ENCODE data around the gene FTH1. TPM values are rescaled to one million over a fixed set of nuclear protein-coding genes. Genes with fewer than 3 reads are reported as not detected.

FTH1 gene
- total RNA-seq (100 to 1,000 TPM; 695 to 763 TPM), polyA plus RNA-seq (1,000 to 10,000 TPM; 3,123 to 3,378 TPM)

- peak within 1 kb of the TSS; percentile 99 to 100 for H3K4me3 ChIP-seq (ENCODE audit: low read length in 2 of 2)
- ChIA-PET POLR2A (ENCODE audit: partially characterized antibody) (interaction anchor here (0.6 to 11.4 kb wide), 39 partner anchors 9 to 1054 kb away, joined by 3 to 352 read pairs (median 5); partner anchors contain the start of genes BEST1, FADS1, FEN1 and INCENP), CTCF (ENCODE audit: partially characterized antibody) (interaction anchor here (0.8 to 14.1 kb wide), 10 partner anchors 18 to 170 kb away, joined by 3 to 90 read pairs (median 6); no protein-coding TSS in a partner anchor)
- no peaks in the 10 kb centered on the region for H3K27me3 ChIP-seq (ENCODE audit: insufficient read depth, low read length)
- H3K36me3 ChIP-seq (ENCODE audit: insufficient read depth, low read length), result peaks cover 20% of the 10 kb centered on the region
- DNase-seq, result peak; percentile 91 to 95 (median 92)
- H3K4me1 ChIP-seq (ENCODE audit: insufficient read depth, low read length), result peaks cover 38% of the 10 kb centered on the region
- H3K4me3 Mint-ChIP-seq, result peak within 1 kb of the TSS; percentile 92 to 97 (median 95)
- H3K9me3 Mint-ChIP-seq, result peaks cover 0 to 3% (median 0%) of the 10 kb centered on the region in 8 donors
- intact Hi-C loops (cut with micrococcal nuclease), result loop anchor here (1.0 to 5.0 kb wide), 3 partner anchors 58 to 175 kb away; partner anchors contain the start of genes FEN1 and TMEM258
- no peaks in the 10 kb centered on the region for H3K27me3 Mint-ChIP-seq
- peaks cover 36 to 74% (median 50%) of the 10 kb centered on the region in 4 donors for H3K4me1 Mint-ChIP-seq
- H3K27ac ChIP-seq (ENCODE audit: low read depth, low read length), result peak within 1 kb of the TSS; percentile 89
- H3K27ac Mint-ChIP-seq, result peak within 1 kb of the TSS; percentile 90 to 99 (median 98)
- no peaks in the 10 kb centered on the region for H3K9me3 ChIP-seq (ENCODE audit: control insufficient read depth in 1 of 2, low read length in 2 of 2)
- H3K36me3 Mint-ChIP-seq, result peaks cover 29 to 51% of the 10 kb centered on the region in 2 donors
Observed at GRCh38 chr11:61967116-61967923, at the start of gene FTH1. Gene FTH1 (minus strand): TSS chr11:61967634. CDS start chr11:61967425, 209 bp downstream.

GRCh38 chr11:62015615-62016014 lies 48.2 kb upstream of the FTH1 start:
- no peaks in the 10 kb centered on the region for H3K36me3 ChIP-seq (ENCODE audit: insufficient read depth, low read length)
- no peak overlapping the region for H3K4me3 Mint-ChIP-seq
- no peak overlapping the region for H3K27ac ChIP-seq (ENCODE audit: low read depth, low read length)
- POLR2A ChIA-PET (ENCODE audit: partially characterized antibody), result interaction anchor here (1.0 kb wide), 1 partner anchor 10 kb away, joined by 3 read pairs; no protein-coding TSS in a partner anchor
- no peak for DNase-seq
- H3K4me1 Mint-ChIP-seq, result peaks cover 0 to 2% (median 0%) of the 10 kb centered on the region in 4 donors
- H3K9me3 Mint-ChIP-seq, result peaks cover 0 to 5% (median 1%) of the 10 kb centered on the region in 8 donors
- H3K27me3 ChIP-seq (ENCODE audit: insufficient read depth, low read length), result no peaks in the 10 kb centered on the region
- peaks cover 0 to 4% of the 10 kb centered on the region in 2 donors for H3K27me3 Mint-ChIP-seq
- CTCF ChIA-PET (ENCODE audit: partially characterized antibody), result no interaction called here
- H3K4me1 ChIP-seq (ENCODE audit: insufficient read depth, low read length), result no peaks in the 10 kb centered on the region
- peak overlapping the region in 2 of 7 donors; percentile 35 to 68 for H3K27ac Mint-ChIP-seq
- H3K9me3 ChIP-seq (ENCODE audit: control insufficient read depth in 1 of 2, low read length in 2 of 2), result no peaks in the 10 kb centered on the region
- H3K36me3 Mint-ChIP-seq, result no peaks in the 10 kb centered on the region
- no peak overlapping the region for H3K4me3 ChIP-seq (ENCODE audit: low read length in 2 of 2)
- intact Hi-C loops (cut with micrococcal nuclease), result no loop called here

- H3K9me3 ChIP-seq (ENCODE audit: control insufficient read depth in 1 of 2, low read length in 2 of 2), result no peaks in the 10 kb centered on the region
- Mint-ChIP-seq H3K9me3 (no peaks in the 10 kb centered on the region), H3K36me3 (no peaks in the 10 kb centered on the region), H3K4me3 (no peak overlapping the region), H3K27ac (peak overlapping the region in 5 of 7 donors; percentile 19 to 70 (median 23)), H3K4me1 (no peaks in the 10 kb centered on the region), H3K27me3 (peaks cover 0 to 4% of the 10 kb centered on the region in 2 donors)
- ChIA-PET CTCF (ENCODE audit: partially characterized antibody) (no interaction called here), POLR2A (ENCODE audit: partially characterized antibody) (interaction anchor here (2.7 kb wide), 1 partner anchor 12 kb away, joined by 10 read pairs; no protein-coding TSS in a partner anchor)
- no peaks in the 10 kb centered on the region for H3K4me1 ChIP-seq (ENCODE audit: insufficient read depth, low read length)
- intact Hi-C loops (cut with micrococcal nuclease), result no loop called here
- no peaks in the 10 kb centered on the region for H3K36me3 ChIP-seq (ENCODE audit: insufficient read depth, low read length)
- no peak overlapping the region for H3K27ac ChIP-seq (ENCODE audit: low read depth, low read length)
- no peaks in the 10 kb centered on the region for H3K27me3 ChIP-seq (ENCODE audit: insufficient read depth, low read length)
- H3K4me3 ChIP-seq (ENCODE audit: low read length in 2 of 2), result no peak overlapping the region
- no peak for DNase-seq
Observed at GRCh38 chr11:62013537-62014476, 46.4 kb upstream of the FTH1 start.

GRCh38 chr11:62012832-62013461 lies 45.5 kb upstream of the FTH1 start:
- no peak for DNase-seq
- Histone ChIP-seq H3K9me3 (ENCODE audit: control insufficient read depth in 1 of 2, low read length in 2 of 2) (no peaks in the 10 kb centered on the region), H3K27ac (ENCODE audit: low read depth, low read length) (no peak overlapping the region), H3K36me3 (ENCODE audit: insufficient read depth, low read length) (no peaks in the 10 kb centered on the region), H3K4me3 (ENCODE audit: low read length in 2 of 2) (no peak overlapping the region), H3K27me3 (ENCODE audit: insufficient read depth, low read length) (no peaks in the 10 kb centered on the region), H3K4me1 (ENCODE audit: insufficient read depth, low read length) (no peaks in the 10 kb centered on the region)
- Mint-ChIP-seq H3K9me3 (no peaks in the 10 kb centered on the region), H3K4me3 (no peak overlapping the region), H3K36me3 (no peaks in the 10 kb centered on the region), H3K27ac (peak overlapping the region in 5 of 7 donors; percentile 4 to 79 (median 48)), H3K27me3 (peaks cover 0 to 4% of the 10 kb centered on the region in 2 donors), H3K4me1 (no peaks in the 10 kb centered on the region)
- CTCF ChIA-PET (ENCODE audit: partially characterized antibody), result interaction anchor here (1.2 kb wide), 1 partner anchor 9 kb away, joined by 3 read pairs; no protein-coding TSS in a partner anchor
- POLR2A ChIA-PET (ENCODE audit: partially characterized antibody), result interaction anchor here (0.9 to 2.7 kb wide), 2 partner anchors 13 to 44 kb away, joined by 3 to 10 read pairs; no protein-coding TSS in a partner anchor
- intact Hi-C loops (cut with micrococcal nuclease), result no loop called here

- DNase-seq, result no peak
- ChIA-PET CTCF (ENCODE audit: partially characterized antibody) (interaction anchor here (0.9 to 1.2 kb wide), 2 partner anchors 9 to 70 kb away, joined by 3 read pairs; no protein-coding TSS in a partner anchor), POLR2A (ENCODE audit: partially characterized antibody) (interaction anchor here (0.9 to 2.7 kb wide), 2 partner anchors 13 to 43 kb away, joined by 3 to 10 read pairs; no protein-coding TSS in a partner anchor)
- H3K9me3 ChIP-seq (ENCODE audit: control insufficient read depth in 1 of 2, low read length in 2 of 2), result no peaks in the 10 kb centered on the region
- Mint-ChIP-seq H3K36me3 (no peaks in the 10 kb centered on the region), H3K4me3 (no peak overlapping the region), H3K4me1 (no peaks in the 10 kb centered on the region), H3K9me3 (peaks cover 0 to 2% (median 0%) of the 10 kb centered on the region in 8 donors), H3K27ac (peak overlapping the region in 5 of 7 donors; percentile 4 to 79 (median 48)), H3K27me3 (peaks cover 0 to 6% of the 10 kb centered on the region in 2 donors)
- H3K27me3 ChIP-seq (ENCODE audit: insufficient read depth, low read length), result no peaks in the 10 kb centered on the region
- H3K4me3 ChIP-seq (ENCODE audit: low read length in 2 of 2), result no peak overlapping the region
- intact Hi-C loops (cut with micrococcal nuclease), result no loop called here
- H3K4me1 ChIP-seq (ENCODE audit: insufficient read depth, low read length), result no peaks in the 10 kb centered on the region
- no peak overlapping the region for H3K27ac ChIP-seq (ENCODE audit: low read depth, low read length)
- H3K36me3 ChIP-seq (ENCODE audit: insufficient read depth, low read length), result no peaks in the 10 kb centered on the region
Observed at GRCh38 chr11:62012451-62012831, 45.0 kb upstream of the FTH1 start.

GRCh38 chr11:62011881-62012280 lies 44.4 kb upstream of the FTH1 start:
- intact Hi-C loops (cut with micrococcal nuclease), result no loop called here
- Mint-ChIP-seq H3K36me3 (no peaks in the 10 kb centered on the region), H3K4me1 (no peaks in the 10 kb centered on the region), H3K4me3 (no peak overlapping the region), H3K27ac (peak overlapping the region in 1 of 7 donors; percentile 72), H3K27me3 (peaks cover 0 to 6% of the 10 kb centered on the region in 2 donors), H3K9me3 (peaks cover 0 to 2% (median 0%) of the 10 kb centered on the region in 8 donors)
- Histone ChIP-seq H3K36me3 (ENCODE audit: insufficient read depth, low read length) (no peaks in the 10 kb centered on the region), H3K27me3 (ENCODE audit: insufficient read depth, low read length) (no peaks in the 10 kb centered on the region), H3K9me3 (ENCODE audit: control insufficient read depth in 1 of 2, low read length in 2 of 2) (no peaks in the 10 kb centered on the region), H3K27ac (ENCODE audit: low read depth, low read length) (no peak overlapping the region), H3K4me1 (ENCODE audit: insufficient read depth, low read length) (no peaks in the 10 kb centered on the region), H3K4me3 (ENCODE audit: low read length in 2 of 2) (no peak overlapping the region)
- DNase-seq, result no peak
- ChIA-PET CTCF (ENCODE audit: partially characterized antibody) (interaction anchor here (0.9 to 1.2 kb wide), 2 partner anchors 10 to 70 kb away, joined by 3 read pairs; no protein-coding TSS in a partner anchor), POLR2A (ENCODE audit: partially characterized antibody) (interaction anchor here (1.5 to 2.7 kb wide), 2 partner anchors 14 to 44 kb away, joined by 8 to 10 read pairs; partner anchors contain the start of gene FTH1)

All from CD4-positive, alpha-beta memory T cell (primary cell).